ENCODE data around the gene ITPRID2. TPM values are rescaled to one million over a fixed set of nuclear protein-coding genes. Genes with fewer than 3 reads are reported as not detected.

ITPRID2 gene
- total and polyA plus RNA-seq, 2 donors from 2014 or later: 29.9 to 191 TPM

GRCh38 chr2:181911830-181912229 is 20.3 kb downstream of the ITPRID2 start:
- no peak for FAIRE-seq

GRCh38 chr2:181915102-181915501 is 23.6 kb downstream of the ITPRID2 start:
- intact Hi-C loops (cut with DNase I): no loop called here
- no peak for TF ChIP-seq CTCF (IDR thresholded peaks at IDR 0.05; ENCODE audit: borderline replicate concordance, extremely low read depth, insufficient read depth)
- Histone ChIP-seq H3K4me3 (ENCODE audit: low read length in 3 of 3) (no peak overlapping the region), H3K36me3 (ENCODE audit: control insufficient read depth in 2 of 3, insufficient read depth in 3 of 3, low read length in 3 of 3) (peaks cover 18 to 46% (median 25%) of the 10 kb centered on the region in 3 donors), H3K4me1 (ENCODE audit: control insufficient read depth in 2 of 3, insufficient read depth in 2 of 3, low read depth in 1 of 3, low read length in 3 of 3) (no peaks in the 10 kb centered on the region), H3K27ac (ENCODE audit: low read depth in 2 of 2, low read length in 2 of 2) (no peak overlapping the region), H3K27me3 (ENCODE audit: control insufficient read depth, insufficient read depth, low read length) (no peaks in the 10 kb centered on the region), H3K9ac (ENCODE audit: low read length in 3 of 3) (no peak overlapping the region), H3K9me3 (ENCODE audit: control insufficient read depth in 2 of 3, insufficient read depth in 1 of 3, low read length in 3 of 3) (no peaks in the 10 kb centered on the region)
- FAIRE-seq (no peak), DNase-seq (no peak)

More at GRCh38 chr2:181911830-181912229, 20.3 kb downstream of the ITPRID2 start:
- H3K27me3 ChIP-seq (ENCODE audit: control insufficient read depth, insufficient read depth, low read length): no peaks in the 10 kb centered on the region
- peaks cover 0 to 12% (median 0%) of the 10 kb centered on the region in 3 donors for H3K4me1 ChIP-seq (ENCODE audit: control insufficient read depth in 2 of 3, insufficient read depth in 2 of 3, low read depth in 1 of 3, low read length in 3 of 3)
- intact Hi-C loops (cut with DNase I): no loop called here
- TF ChIP-seq CTCF (IDR thresholded peaks at IDR 0.05; ENCODE audit: borderline replicate concordance, extremely low read depth, insufficient read depth): no peak
- peak overlapping the region; percentile 27 to 56 (median 53) for H3K4me3 ChIP-seq (ENCODE audit: low read length in 3 of 3)
- peak overlapping the region in 1 of 3 donors; percentile 41 for H3K9ac ChIP-seq (ENCODE audit: low read length in 3 of 3)
- peaks cover 11 to 30% (median 15%) of the 10 kb centered on the region in 3 donors for H3K36me3 ChIP-seq (ENCODE audit: control insufficient read depth in 2 of 3, insufficient read depth in 3 of 3, low read length in 3 of 3)
- peak overlapping the region in 1 of 2 donors; percentile 12 for H3K27ac ChIP-seq (ENCODE audit: low read depth in 2 of 2, low read length in 2 of 2)
- DNase-seq: no peak
- no peaks in the 10 kb centered on the region for H3K9me3 ChIP-seq (ENCODE audit: control insufficient read depth in 2 of 3, insufficient read depth in 1 of 3, low read length in 3 of 3)

- Histone ChIP-seq H3K9me3 (ENCODE audit: control insufficient read depth in 2 of 3, insufficient read depth in 1 of 3, low read length in 3 of 3) (no peaks in the 10 kb centered on the region), H3K27ac (ENCODE audit: low read depth in 2 of 2, low read length in 2 of 2) (no peak overlapping the region), H3K27me3 (ENCODE audit: control insufficient read depth, insufficient read depth, low read length) (no peaks in the 10 kb centered on the region), H3K36me3 (ENCODE audit: control insufficient read depth in 2 of 3, insufficient read depth in 3 of 3, low read length in 3 of 3) (peaks cover 20 to 48% (median 23%) of the 10 kb centered on the region in 3 donors), H3K9ac (ENCODE audit: low read length in 3 of 3) (no peak overlapping the region), H3K4me1 (ENCODE audit: control insufficient read depth in 2 of 3, insufficient read depth in 2 of 3, low read depth in 1 of 3, low read length in 3 of 3) (no peaks in the 10 kb centered on the region), H3K4me3 (ENCODE audit: low read length in 3 of 3) (no peak overlapping the region)
- intact Hi-C loops (cut with DNase I): no loop called here
- FAIRE-seq (peak; percentile 17), DNase-seq (no peak)
- TF ChIP-seq CTCF (IDR thresholded peaks at IDR 0.05; ENCODE audit: borderline replicate concordance, extremely low read depth, insufficient read depth): no peak
These were observed 25.5 kb downstream of the ITPRID2 start for GRCh38 chr2:181916726-181917718.

Data from kidney (tissue), 14 donors.